ENCODE data around the gene EIF4H. TPM values are rescaled to one million over a fixed set of nuclear protein-coding genes. Genes with fewer than 3 reads are reported as not detected.
"Not testable (repeated sequence)": the region's sequence is repeated elsewhere in the genome, so short reads cannot be mapped to it uniquely, and the experiment has no call there.

EIF4H gene
- polyA plus RNA-seq, 4 donors = 278 to 305 (median 303) TPM

DNA sequence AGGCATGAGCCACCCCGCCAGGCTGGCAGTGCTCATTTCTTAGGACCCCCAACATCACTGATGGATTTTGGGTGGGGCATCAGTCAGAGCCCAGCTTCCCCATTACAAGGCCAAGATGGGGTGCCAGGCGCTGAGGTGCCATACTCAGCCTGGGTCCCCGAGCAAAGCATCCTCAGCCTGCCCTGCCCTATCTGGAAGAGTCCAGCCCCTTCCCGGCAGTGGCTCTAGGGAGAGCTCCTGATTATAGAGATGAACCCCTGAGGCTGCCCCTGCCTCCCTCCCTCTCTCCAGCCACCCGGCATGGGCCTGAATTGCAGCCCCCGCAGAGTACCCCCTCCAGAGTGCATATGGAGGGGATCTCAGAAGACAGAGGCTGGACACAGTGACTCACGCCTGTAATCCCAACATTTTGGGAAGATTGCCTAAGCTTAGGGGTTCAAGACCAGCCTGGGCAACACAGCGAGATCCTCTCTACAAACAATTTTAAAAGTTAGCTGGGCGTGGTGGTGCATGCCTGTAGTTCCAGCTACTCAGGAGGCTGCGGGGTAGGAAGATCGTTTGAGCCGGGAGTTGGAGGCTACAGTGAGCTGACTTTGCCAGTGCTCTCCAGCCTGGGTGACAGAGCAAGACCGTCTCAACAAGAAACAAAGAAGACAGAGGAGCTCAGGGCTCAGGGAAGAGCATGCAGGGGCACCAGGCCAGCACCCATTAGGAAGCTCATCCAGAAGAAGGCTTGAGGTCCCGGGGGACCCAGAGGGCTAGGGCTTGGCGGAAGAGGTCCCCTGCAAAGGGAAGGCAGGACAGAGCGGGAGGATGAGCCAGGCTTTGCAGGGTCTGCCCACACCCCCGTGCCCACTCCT lies 48.9 kb downstream of the EIF4H start:
- DNase-seq (ENCODE audit: low read depth in 4 of 4, low spot score in 3 of 4) = no peak

DNA sequence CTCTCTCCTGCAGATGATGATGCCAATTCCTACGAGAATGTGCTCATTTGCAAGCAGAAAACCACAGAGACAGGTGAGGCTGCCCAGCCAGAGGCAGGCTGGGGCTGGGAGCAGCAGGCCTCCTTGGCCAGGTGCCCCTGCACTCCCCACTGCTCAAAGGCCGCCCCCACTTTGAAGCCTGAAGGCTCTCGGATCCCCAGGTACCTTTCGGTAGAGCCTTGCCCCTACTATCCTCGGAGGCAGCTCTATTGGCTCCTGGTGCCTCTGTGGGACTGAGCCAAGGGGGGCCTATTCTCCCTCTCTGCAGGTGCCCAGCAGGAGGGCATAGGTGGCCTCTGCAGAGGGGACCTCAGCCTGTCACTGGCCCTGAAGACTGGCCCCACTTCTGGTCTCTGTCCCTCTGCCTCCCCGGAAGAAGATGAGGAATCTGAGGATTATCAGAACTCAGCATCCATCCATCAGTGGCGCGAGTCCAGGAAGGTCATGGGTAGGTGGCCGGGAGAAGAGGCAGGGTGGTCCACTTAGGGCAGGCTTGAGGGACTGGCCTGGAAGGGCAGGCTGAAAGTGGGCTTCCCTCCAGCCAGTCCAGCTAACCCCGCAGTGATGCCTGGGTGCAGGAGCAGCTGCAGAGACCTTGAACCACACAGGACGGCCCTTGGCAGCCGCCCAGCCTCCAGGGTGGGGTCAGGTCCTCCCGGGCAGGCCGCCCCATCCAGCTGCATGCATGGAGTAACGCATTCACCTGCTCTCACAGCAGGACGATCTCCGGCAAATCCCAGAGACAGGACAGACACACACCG lies 49.8 kb downstream of the EIF4H start:
- DNase-seq (ENCODE audit: low read depth in 4 of 4, low spot score in 3 of 4) = no peak

DNA sequence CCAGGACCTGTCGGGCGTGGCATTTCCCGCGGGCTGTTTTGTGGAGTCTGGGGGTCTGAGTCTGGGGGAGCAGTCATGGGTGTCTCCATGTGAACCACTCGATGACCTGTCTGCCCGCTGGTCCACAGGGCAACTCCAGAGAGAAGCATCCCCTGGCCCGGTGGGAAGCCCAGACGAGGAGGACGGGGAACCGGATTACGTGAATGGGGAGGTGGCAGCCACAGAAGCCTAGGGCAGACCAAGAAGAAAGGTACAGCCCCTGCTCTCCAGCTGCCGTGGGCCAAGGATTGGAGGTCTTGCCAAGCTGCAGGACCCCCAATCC lies 50.3 kb downstream of the EIF4H start:
- DNase-seq (ENCODE audit: low read depth in 4 of 4, low spot score in 3 of 4) = no peak

DNA sequence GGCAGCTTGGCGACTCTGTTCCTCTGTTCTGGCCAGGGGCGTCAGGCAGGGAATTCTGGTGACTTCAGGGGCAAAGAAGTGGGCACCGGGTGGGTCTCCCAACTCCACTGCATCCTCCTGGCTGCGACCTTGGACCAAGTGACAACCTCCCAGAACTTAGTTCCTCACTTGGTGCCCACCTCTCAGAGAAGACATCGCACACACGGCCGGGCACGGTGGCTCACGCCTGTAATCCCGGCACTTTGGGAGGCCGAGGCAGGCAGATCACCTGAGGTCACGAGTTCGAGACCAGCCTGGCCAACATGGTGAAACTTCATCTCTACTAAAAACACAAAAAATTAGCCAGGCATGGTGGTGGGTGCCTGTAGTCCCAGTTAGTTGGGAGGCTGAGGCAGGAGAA lies 50.8 kb downstream of the EIF4H start:
- not testable (repeated sequence) for DNase-seq (ENCODE audit: low read depth in 4 of 4, low spot score in 3 of 4)

DNA sequence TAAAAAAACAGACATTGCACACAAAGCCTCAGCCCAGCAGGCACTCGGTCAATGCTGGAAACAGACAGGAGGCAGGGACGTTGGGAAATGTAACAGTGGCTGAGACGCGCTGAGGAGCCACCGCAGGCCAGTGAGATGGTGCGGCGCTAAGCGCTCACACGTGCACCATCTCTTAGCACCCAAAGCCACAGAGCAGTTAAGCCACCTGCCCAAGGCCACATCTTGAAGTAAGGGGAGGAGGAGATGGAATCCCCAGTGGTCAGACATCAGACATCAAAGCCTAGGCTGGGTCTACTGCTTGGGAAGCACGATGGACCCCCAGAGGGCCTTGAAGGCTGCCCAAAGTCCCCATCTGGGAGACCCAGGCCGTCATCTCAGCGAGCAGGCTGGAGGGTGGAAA lies 51.2 kb downstream of the EIF4H start:
- no peak for DNase-seq (ENCODE audit: low read depth in 4 of 4, low spot score in 3 of 4)

DNA sequence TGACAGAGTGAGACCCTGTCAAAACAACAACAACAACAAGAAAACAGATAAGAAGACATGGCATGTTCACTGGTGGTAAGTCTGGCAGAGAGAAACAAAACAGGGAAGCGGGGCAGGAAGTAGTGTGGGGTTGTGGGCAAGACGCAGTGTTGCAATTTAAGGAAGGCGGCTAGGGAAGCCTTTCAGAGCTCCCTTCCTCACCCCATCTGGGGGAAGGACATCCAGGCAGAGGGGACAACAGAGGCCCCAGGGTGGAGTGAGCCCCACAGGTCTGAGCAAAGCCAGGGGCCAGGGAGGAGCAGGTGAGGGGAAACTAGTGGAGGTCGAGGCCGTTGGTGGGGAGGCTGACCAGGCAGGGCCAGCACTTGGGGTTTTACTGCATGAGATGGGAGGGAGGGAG lies 52.5 kb downstream of the EIF4H start:
- no peak for DNase-seq (ENCODE audit: low read depth in 4 of 4, low spot score in 3 of 4)

DNA sequence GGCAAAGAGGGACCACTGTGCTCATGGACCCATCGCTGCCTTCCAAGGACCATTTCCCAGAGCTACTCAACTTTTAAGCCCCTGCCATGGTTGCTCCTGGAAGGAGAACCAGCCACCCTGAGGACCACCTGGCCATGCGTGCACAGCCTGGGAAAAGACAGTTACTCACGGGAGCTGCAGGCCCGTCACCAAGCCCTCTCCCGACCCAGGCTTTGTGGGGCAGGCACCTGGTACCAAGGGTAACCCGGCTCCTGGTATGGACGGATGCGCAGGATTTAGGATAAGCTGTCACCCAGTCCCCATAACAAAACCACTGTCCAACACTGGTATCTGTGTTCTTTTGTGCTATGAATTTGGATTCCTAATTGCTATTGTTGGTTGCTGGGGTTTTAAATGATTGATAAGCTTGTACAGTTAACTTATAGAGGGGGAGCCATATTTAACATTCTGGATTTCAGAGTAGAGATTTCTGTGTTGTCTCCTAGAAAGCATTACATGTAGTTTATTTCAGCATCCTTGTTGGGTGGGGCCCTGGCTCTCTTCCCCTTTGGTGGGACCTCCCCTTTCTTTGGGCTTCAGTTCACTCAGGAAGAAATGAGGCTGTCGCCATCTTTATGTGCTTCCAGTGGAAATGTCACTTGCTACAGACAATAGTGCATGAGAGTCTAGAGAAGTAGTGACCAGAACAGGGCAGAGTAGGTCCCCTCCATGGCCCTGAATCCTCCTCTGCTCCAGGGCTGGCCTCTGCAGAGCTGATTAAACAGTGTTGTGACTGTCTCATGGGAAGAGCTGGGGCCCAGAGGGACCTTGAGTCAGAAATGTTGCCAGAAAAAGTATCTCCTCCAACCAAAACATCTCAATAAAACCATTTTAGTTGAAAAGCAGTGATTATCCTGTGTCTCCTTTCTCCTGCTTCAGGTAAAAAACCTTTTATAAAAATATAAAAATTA lies 55.1 kb downstream of the EIF4H start:
- DNase-seq (ENCODE audit: low read depth in 4 of 4, low spot score in 3 of 4) = no peak

DNA sequence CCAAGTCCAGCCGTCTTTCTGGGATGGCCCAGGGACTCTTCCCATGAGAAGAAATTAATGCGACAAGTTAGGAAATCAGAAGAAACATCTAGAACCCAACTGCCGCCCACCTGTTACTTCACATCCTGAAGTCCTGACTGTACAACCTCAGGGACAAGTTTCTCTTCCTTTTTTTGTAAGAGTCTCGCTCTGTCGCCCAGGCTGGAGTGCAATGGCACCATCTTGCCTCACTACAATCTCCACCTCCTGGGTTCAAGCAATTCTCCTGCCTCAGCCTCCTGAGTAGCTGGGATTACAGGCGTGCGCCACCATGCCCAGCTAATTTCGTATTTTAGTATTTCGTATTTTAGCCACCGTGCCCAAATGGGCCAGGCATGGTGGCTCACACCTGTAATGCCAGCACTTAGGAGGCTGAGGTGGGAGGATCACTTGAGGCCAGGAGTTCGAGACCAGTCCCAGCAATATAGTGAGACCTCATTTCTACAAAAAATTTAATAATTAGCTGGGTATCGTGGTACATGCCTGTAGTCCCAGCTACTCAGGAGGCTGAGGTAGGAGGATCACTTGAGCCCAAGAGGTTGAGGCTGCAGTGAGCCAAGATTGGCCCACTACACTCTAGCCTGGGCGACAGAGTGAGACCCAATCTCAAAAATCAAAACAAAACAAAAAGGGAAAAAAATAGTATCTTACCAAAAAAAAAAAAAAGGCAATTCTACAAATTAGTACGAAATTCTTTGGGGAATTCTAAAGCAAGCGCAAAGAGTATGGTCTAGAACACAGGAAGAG lies 56.5 kb downstream of the EIF4H start:
- no peak for DNase-seq (ENCODE audit: low read depth in 4 of 4, low spot score in 3 of 4)

DNA sequence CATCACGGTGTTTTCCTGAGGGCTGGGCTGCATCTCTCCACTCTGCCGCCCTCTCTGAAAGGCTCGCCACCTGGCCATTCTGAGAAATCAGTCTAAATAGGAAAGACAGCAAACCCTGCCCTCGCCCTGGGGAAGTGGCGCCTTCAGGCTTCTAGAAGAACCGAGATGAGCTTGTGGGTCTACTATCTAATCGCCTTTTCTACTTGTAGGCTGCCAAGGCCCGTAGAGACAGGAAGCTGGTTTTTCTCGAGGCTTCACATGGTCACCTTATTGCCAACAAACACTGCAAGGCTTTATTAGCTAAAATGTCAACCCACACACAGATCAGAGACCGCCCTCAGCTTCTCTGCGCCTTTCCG lies 57.1 kb downstream of the EIF4H start:
- no peak for DNase-seq (ENCODE audit: low read depth in 4 of 4, low spot score in 3 of 4)

DNA sequence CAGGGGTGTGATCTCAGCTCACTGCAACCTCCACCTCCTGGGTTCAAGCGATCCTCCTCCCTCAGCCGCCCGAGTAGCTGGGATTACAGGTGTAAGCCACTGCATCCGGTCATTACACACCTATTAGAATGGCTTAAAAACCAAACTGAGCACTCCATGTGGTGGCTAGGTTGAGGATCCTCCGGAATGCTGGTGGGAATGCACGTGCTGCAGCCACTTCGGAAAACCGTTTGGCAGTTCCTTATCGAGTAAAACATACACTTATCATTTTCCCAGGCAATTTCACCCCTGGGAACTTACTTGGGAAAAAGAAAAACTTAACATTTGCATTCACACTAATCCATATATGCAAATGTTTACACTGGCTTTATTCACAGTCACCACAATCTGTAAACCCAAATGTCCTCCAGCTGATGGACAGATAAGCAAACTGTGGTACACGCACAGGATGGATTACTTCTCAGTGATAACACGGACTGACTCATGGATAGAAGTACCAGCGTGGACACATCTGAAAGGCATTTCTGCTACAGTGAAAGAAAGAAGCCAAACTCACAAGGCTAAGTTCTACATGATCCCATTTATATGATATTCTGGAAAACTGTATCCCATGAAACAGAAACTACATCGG lies 59.6 kb downstream of the EIF4H start:
- DNase-seq (ENCODE audit: low read depth in 4 of 4, low spot score in 3 of 4) = no peak

DNA sequence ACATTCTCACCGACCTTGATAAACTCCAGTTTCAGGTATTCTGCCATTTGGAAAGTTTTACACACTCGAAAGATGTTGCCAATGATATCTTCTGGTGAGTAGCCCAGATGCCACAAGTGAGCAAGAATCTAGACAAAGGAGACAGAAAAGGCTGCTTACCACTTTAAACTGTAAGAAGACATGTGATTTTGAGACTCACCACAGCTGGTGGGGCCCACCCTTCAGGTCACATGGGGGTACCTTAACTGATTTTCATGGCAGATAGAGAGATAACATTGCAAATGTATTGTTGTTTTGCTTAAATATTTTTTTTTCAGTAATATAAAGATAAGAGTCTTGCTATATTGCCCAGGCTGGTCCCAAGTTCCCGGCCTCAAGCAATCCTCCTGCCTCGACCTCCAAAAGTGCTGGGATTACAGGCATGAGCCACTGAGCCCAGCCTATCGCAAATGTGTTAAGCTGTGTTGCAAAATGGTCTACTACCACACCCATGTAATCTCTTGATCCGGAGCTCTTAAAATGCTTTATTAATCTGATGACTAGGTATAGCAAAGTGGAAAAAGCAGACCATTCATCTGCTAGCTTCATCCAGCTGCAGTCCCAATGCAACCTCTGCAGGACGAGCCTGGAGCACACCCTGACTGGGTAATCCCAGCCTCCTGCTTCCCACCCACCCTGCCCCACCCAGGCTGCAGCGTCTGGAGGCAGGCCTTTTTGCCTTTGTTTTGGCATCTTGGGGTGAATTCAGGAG lies 61.5 kb downstream of the EIF4H start:
- DNase-seq (ENCODE audit: low read depth in 4 of 4, low spot score in 3 of 4) = no peak

DNA sequence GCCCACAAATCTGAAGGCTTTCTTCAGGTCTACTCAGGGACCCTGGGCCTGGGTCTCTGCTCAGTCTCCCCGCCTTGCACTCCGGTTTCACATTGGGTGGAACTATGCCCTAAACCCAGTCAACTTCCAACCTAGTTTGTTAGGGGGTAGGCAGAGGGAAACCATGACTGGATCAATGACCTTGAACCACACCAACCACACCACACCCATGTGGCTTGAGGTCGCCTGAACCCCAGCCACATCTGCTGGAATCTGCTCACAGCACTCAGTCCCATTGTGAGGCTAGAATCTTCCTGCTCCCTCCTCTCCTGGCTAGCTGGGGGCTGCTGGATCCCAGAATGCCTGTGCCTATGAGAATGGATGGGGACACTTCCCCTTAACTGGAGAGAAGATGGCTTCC lies 62.1 kb downstream of the EIF4H start:
- DNase-seq (ENCODE audit: low read depth in 4 of 4, low spot score in 3 of 4) = no peak

DNA sequence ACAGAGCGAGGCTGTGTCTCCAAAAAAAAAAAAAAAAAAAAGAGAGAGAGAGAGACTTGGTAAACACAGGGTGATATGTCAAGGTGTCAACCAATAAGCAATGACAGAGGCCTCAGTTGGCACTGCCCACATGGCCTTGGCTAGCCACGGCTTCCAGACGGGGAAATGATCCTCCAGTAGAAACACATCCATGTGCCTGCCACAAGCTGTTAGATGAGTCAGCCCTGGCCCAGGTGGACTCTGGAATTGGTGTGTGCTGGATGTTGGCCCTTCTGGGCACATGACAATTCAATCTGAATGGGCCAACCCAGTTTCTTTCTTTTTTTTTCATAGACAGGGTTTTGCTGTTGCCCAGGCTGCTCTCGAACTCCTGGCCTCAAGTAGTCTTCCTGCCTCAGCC lies 66.3 kb downstream of the EIF4H start:
- DNase-seq (ENCODE audit: low read depth in 4 of 4, low spot score in 3 of 4) = no peak

DNA sequence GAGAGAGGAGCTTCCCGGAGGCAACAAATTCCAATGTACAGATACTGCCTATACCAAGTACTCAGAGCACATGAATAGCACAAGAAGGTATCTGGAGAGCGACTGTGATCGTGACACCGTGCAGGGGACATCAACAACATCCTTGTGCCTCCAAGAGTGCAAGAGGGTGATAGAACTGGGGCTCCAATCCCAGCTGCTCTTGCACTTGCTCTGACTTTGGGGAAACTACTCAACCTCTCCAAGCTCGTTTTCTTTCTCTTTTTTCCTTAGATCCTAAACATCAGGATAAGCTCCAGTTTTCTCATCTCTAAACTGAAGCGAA lies 67.9 kb downstream of the EIF4H start:
- DNase-seq (ENCODE audit: low read depth in 4 of 4, low spot score in 3 of 4) = no peak

DNA sequence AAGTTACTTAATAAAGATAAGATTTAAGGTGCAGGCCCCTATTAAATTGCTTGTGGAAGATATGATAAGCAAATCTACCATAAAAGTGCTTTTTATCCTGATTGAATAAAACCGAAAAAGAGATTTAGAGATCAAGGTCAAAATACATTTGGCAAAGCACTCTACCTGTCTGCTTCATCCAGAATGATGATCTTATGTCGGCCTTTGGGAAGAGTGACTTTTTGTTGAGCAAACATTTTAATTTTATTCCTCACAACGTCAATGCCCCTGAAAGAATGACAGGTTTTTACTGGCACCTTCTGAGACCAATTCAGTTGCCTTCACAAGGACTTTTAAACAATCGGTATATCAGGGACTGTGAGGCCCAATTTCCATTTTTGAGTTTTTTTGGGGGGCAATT lies 72.3 kb downstream of the EIF4H start:
- no peak for DNase-seq (ENCODE audit: low read depth in 4 of 4, low spot score in 3 of 4)
